Adrenal gland (tissue), 12 donors: ENCODE results near the gene MBP. TPM values are rescaled to one million over a fixed set of nuclear protein-coding genes. Genes with fewer than 3 reads are reported as not detected.

ENCODE experiments used
- DNase-seq, 7 donors: peaks; one replicate each; pipeline ENCODE4 v3.0.0-alpha.2; 2019 to 2020
- H3K27ac ChIP-seq, 5 donors: fragments of 200-600 bp; sonication (generic) in 4 of 5; 1 replicate in 3 of 5; 2 replicates in 2 of 5; pipeline versions ENCODE4 v1.5.1 to v1.8.0; 2016 to 2020; ENCODE audit warnings: mild to moderate bottlenecking in 1 of 5
- H3K27me3 ChIP-seq: fragments of 200-600 bp; 2 replicates; pipeline ENCODE4 v1.8.0; 2021
- H3K36me3 ChIP-seq, 2 donors: fragments of 200-600 bp; replicated peaks in 1 of 2; 1 replicate in 1 of 2; 2 replicates in 1 of 2; pipeline versions ENCODE4 v1.5.1 to v1.8.0; 2018 to 2022
- H3K4me1 ChIP-seq, 2 donors: fragments of 200-600 bp; replicated peaks in 1 of 2; 1 replicate in 1 of 2; 2 replicates in 1 of 2; pipeline versions ENCODE4 v1.5.1 to v1.8.0; 2018 to 2021
- H3K4me3 ChIP-seq, 4 donors: fragments of 200-600 bp; sonication (generic) in 3 of 4; one replicate each; pipeline ENCODE4 v1.5.1; 2016 to 2018
- H3K9me3 ChIP-seq, 3 donors: fragments of 200-600 bp; sonication (generic) in 1 of 3; replicated peaks in 1 of 3; 1 replicate in 2 of 3; 2 replicates in 1 of 3; pipeline versions ENCODE4 v1.5.1 to v1.8.0; 2016 to 2021
- POLR2A ChIP-seq, 2 donors: fragments of 450-650 bp; IDR thresholded peaks; one replicate each; pipeline ENCODE4 v1.6.1; 2017; ENCODE audit warnings: antibody characterized with exemption in 2 of 2, mild to moderate bottlenecking in 2 of 2, moderate library complexity in 1 of 2
- WGBS, 4 donors: extraction: QIAGEN DNeasy Blood & Tissue Kit in 2 of 4; methylation state at CpG; one replicate each; pipeline versions ENCODE4 v1.1.5 to v1.1.7; 2013 to 2017; 5-methylcytosine and 5-hydroxymethylcytosine counted together
- intact Hi-C, 2 donors: fragments of 100-400 bp; cut with DNase I; formaldehyde crosslinking; loops; one replicate each; pipeline versions ENCODE4 v1.14.1 to v1.15.0; 2022 to 2023
- polyA plus RNA-seq, 3 donors: library from polyadenylated mRNA; stranded (reverse); fragments of 200-250 nt in 2 of 3; fragments of 350-450 nt in 1 of 3; fragmentation: Illumina TruSeq in 1 of 3; extraction: RNeasy Lipid Tissue Mini Kit (QIAGEN cat#74804) in 1 of 3; gene quantifications; one replicate each; pipeline ENCODE4 v1.2.3, GENCODE V29; 2013 to 2014
- total RNA-seq, 9 donors: library from RNA; depleted of rRNA in 4 of 9; stranded (reverse); fragments of >200 nt in 4 of 9; fragments of 120-200 nt in 1 of 9; fragmentation: NEBNext Ultra II Directional in 1 of 9; extraction: Animal tissue kit (Norgen Biotek cat#: 25700) in 1 of 9; gene quantifications; one replicate each; pipeline versions ENCODE4 v1.1.0 to v1.2.4, GENCODE V29; 2013 to 2023
- TF ChIP-seq, protein P1 (sequence below), 6 experiments: fragments of 450-650 bp in 4 of 6; fragments of 200-600 bp in 2 of 6; sonication (generic) in 1 of 6; IDR thresholded peaks; 1 replicate in 5 of 6; 2 replicates in 1 of 6; pipeline versions ENCODE4 v1.5.1 to v1.8.0; 2016 to 2021; ENCODE audit warnings: antibody characterized with exemption in 6 of 6, mild to moderate bottlenecking in 2 of 6, moderate library complexity in 1 of 6
- donor health status: healthy with polysubstance abuse.
- donor health status: Bipolar disorder and iron deficiency.
- donor health status: DM: yes; HTN: yes; CAD: no.
- donor health status: DM: no; HTN: no; CAD: no.
- donor health status: DM: no; HTN: no; CAD: no.
- donor health status: DM: yes; HTN: yes; CAD: no.

MBP gene
- total and polyA plus RNA-seq, 12 donors, result 1.8 to 23.7 (median 13.7) TPM

- intact Hi-C loops, result no loop called here
- Histone ChIP-seq H3K27ac (peak overlapping the region; percentile 26 to 96 (median 77)), H3K9me3 (no peaks in the 10 kb centered on the region), H3K27me3 (no peaks in the 10 kb centered on the region), H3K4me3 (no peak overlapping the region), H3K4me1 (peaks cover 4 to 39% of the 10 kb centered on the region in 2 donors), H3K36me3 (no peaks in the 10 kb centered on the region)
- no peak for DNase-seq
- TF ChIP-seq POLR2A (IDR thresholded peaks at IDR 0.05), result no peak
- TF ChIP-seq, protein P1, sequence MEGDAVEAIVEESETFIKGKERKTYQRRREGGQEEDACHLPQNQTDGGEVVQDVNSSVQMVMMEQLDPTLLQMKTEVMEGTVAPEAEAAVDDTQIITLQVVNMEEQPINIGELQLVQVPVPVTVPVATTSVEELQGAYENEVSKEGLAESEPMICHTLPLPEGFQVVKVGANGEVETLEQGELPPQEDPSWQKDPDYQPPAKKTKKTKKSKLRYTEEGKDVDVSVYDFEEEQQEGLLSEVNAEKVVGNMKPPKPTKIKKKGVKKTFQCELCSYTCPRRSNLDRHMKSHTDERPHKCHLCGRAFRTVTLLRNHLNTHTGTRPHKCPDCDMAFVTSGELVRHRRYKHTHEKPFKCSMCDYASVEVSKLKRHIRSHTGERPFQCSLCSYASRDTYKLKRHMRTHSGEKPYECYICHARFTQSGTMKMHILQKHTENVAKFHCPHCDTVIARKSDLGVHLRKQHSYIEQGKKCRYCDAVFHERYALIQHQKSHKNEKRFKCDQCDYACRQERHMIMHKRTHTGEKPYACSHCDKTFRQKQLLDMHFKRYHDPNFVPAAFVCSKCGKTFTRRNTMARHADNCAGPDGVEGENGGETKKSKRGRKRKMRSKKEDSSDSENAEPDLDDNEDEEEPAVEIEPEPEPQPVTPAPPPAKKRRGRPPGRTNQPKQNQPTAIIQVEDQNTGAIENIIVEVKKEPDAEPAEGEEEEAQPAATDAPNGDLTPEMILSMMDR (IDR thresholded peaks at IDR 0.05), result no peak
- WGBS, 4 donors, result 35 to 64% (median 45%) methylated on average over 13 to 21 of the region's 21 CpGs
Observed at GRCh38 chr18:77056344-77057005, 76.1 kb downstream of the MBP start.

DNA sequence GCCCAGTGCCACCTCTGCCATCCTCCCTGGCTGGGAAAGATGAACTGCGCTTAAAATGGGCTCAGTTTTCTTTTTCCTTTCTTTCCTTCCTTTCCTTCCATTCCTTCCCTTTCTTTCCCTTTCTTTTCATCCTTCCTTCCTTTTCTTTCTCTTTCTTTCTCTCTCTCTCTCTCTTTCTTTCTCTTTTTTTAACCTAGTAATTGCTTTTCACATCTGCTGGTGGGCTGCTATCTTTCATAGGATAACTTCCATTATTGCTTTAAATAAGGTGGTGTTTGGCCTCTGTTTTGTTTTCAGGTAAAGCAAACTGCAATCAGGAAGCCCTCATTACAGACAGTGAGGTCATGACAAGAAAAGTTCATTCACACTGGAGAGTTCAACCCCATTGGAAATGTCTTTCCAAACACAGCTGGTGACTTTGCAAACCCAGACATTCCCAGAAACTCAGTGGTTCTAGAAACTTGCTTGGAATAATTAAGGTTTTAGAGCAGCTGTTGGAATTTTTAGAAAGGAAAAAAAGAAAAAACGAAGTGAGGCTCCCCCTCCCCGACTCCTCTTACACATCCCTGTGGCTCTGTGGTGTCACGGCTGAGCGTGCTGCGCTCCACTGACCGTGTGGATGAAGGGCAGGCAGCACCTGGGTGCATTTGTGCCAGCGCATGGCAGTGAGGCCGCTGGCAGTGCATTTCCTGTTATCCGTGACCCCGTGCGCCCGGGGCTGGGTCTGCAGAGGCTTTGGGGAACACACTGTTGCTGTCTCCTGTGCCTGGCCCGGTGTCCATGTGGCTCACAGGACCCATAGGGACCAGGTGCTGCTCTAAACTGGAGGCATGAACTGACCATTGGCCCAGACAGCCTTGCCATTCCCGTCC, 76.9 kb downstream of the MBP start:
- Histone ChIP-seq H3K4me1 (peaks cover 4 to 39% of the 10 kb centered on the region in 2 donors), H3K9me3 (no peaks in the 10 kb centered on the region), H3K27me3 (no peaks in the 10 kb centered on the region), H3K36me3 (no peaks in the 10 kb centered on the region), H3K27ac (peak overlapping the region; percentile 26 to 96 (median 77)), H3K4me3 (no peak overlapping the region)
- no peak for TF ChIP-seq POLR2A (IDR thresholded peaks at IDR 0.05)
- TF ChIP-seq, protein P1 (IDR thresholded peaks at IDR 0.05), result no peak
- DNase-seq, result peak in 1 of 7 donors; percentile 21
- intact Hi-C loops, result no loop called here
- 48 to 66% (median 58%) methylated on average over 9 to 15 of the region's 15 CpGs for WGBS, 4 donors

DNA sequence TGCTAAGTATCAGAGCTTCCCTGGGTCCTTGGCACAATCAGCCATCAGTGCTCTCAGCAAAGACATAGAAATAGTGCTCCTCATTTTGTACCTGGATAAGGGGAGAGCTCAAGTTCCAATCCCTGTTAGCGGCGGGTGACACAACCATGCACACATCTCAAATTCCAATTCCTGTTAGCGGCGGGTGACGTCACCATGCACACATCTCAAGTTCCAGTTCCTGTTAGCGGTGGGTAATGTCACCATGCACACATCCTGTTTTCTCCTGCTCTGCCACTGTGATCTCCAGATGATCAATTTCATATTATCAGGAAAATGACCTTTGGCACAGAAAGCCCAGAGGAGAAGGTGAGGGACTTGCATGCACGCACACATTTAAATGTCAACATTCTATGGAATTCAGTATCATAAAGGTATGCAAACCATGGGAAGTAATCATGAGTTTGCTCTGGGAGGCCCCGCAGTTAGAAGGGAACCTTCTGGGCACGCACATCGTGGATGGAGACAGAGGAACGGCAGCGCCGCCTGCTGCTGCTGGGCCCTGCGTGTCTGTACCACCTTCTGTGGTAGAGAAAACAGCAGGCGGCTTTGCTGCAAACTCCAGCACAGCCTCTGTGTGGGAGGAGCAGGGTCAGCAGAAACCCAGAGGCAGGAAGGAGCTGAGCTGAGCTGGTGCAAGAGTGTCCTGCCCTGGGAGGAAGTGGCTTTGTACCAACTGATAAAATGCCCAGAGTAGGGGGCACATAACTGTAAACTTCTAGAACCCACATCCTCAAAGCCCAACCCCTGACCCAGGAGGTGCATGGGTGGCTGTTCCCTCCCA, 77.8 kb downstream of the MBP start:
- intact Hi-C loops, result no loop called here

More for the DNA sequence above, 77.8 kb downstream of the MBP start:
- no peaks in the 10 kb centered on the region for H3K27me3 ChIP-seq
- H3K9me3 ChIP-seq, result no peaks in the 10 kb centered on the region
- 31 to 43% (median 35%) methylated on average over 15 of the region's 15 CpGs for WGBS, 4 donors
- peak overlapping the region; percentile 64 to 96 (median 77) for H3K27ac ChIP-seq
- peak; percentile 66 to 92 (median 80) for DNase-seq
- TF ChIP-seq POLR2A (IDR thresholded peaks at IDR 0.05), result peak in 1 of 2 donors; percentile 7
- TF ChIP-seq, protein P1 (IDR thresholded peaks at IDR 0.05), result peak; percentile 6 to 69 (median 52)
- no peak overlapping the region for H3K4me3 ChIP-seq
- H3K4me1 ChIP-seq, result peaks cover 4 to 39% of the 10 kb centered on the region in 2 donors
- no peaks in the 10 kb centered on the region for H3K36me3 ChIP-seq
